Stimulated activated CD4-positive, alpha-beta T cell treated with anti-CD3 and anti-CD28 coated beads, Interleukin-2, amount 100 ng/mL, for 4 hours (primary cell): ENCODE measurements around the gene CHRNE.
A peak's percentile ranks its signal among the peaks of the same experiment; 100 is the strongest.
"Not testable (repeated sequence)": the region's sequence is repeated elsewhere in the genome, so short reads cannot be mapped to it uniquely, and the experiment has no call there.

Experiments used
- DNase-seq: peaks from one replicate; pipeline ENCODE4 v3.0.0-alpha.2; 2020; ENCODE audit warnings: low read depth

CHRNE gene

GRCh38 chr17:4906642-4907041 is 3.7 kb upstream of the CHRNE start:
- DNase-seq, result not testable (repeated sequence)

GRCh38 chr17:4902540-4902939 is 358 bp downstream of the CHRNE start:
- DNase-seq, result no peak

- DNase-seq, result no peak
Observed at GRCh38 chr17:4901648-4902344, 1.1 kb downstream of the CHRNE start.

DNA sequence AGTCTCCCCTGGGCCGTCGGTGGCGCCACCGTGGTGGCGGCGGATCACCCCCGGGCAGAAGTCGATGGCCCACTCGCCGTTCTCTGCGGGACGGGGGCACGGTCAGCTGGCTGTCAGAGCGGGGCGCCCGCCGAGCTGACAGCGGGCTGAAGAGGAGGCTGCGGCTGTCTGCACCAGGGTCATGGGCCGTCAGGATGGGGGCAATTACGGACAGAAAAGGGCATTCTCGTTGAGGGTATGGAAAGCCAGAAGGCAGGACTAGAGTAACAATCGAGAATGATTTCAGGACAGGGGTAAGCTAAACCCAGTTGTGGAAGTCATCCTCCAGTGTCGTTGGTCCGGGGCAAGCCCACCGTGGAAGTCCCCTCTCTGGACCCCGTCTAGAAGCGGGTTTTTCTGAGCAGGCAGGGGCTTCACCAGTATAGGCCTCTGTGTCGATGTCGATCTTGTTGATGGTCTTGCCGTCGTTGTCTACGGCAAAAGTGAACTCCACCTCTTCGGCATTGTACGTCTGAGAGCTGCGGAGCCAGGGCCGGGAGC is 1.7 kb downstream of the CHRNE start:
- no peak for DNase-seq

- DNase-seq, result peak; percentile 41
Observed at GRCh38 chr17:4900231-4901107, 2.4 kb downstream of the CHRNE start.

DNA sequence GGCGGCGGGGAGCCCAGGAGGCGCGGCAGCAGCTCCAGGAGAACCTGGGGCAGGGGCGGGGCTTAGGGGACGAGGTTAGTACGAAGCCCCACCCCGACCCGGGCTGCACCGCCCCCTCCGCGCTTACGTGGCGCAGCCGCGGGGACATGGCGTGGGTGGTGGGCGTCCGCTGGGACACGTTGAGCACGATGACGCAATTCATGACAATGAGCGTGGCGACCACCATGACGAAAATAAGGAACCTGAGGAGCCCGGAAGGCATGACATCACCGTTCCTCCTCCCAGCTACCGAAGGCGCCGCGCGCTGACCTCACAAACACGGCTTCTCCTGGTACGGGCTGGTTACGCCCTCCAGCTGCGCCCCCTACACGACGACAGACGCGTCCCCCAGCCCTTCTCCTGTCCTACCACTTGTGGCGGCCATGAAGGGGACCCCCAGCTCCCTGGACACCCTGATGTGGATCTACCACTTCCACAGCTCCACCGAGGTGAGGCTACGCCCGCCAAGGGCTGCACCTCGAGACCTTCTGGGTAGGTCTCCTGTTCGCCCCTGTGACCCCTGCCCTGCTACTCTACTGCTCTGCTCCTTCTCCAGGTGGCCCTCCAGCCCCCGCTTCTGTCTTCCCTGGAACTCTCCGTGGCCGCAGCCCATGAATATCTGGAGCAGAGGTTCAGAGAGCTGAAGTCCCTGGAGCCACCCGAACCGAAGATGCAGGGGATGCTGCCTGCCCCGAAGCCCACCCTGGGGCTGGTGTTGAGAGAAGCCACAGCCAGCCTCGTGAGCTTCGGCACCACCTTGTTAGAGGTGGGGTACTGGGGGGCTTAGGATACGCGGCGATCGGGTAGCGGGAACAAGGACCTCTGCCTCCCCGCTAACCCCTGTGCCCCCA is 3.3 kb downstream of the CHRNE start, which contains the start of gene C17orf107:
C17orf107 (plus strand) TSS at position 196 of the 890 bp plus-strand sequence; CDS start at position 423, 227 bp downstream.
- peak; percentile 98 for DNase-seq

- no peak for DNase-seq
Observed at GRCh38 chr17:4898927-4899326, 4.0 kb downstream of the CHRNE start.

DNA sequence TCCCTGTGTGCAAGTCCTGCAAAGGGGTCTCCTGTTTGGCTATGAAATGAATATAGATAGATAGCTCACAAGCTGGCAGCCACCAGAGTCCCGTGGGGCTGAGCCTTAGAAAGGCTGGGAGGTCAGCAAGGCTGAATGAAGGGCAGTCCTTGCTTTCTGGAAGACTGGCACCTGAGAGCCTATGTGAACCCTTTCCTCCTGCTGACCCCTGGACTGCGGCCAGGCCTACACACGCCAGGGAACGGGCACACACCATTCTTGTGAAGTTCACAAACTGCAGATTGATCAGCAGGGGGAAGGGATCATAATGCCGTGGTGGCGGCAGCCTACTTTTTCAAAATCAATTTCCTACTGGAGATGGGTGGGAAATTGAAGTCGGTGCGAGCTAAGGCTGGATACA is 4.5 kb downstream of the CHRNE start:
- DNase-seq, result no peak

DNA sequence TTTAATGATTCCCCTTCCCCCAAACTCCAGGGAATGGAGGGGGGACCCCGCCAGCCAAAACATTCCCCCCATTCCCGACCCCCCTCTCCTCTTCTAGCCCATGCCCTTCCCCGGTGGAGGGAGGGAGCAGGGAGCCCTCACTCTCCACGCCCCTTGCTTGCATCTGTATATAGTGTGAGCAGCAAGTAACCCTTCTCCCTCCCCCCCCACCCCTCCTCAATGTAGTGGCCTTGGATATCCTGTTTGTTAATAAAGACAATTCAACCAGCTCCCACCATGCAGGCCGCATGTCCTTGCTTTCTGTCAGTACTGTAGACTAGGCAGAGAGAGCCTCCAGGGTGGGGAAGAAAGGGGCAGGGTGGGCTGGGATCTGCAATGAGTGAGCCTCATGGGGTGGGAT is 5.1 kb downstream of the CHRNE start:
- DNase-seq, result no peak

GRCh38 chr17:4897198-4897687 is 5.7 kb downstream of the CHRNE start:
- no peak for DNase-seq

DNA sequence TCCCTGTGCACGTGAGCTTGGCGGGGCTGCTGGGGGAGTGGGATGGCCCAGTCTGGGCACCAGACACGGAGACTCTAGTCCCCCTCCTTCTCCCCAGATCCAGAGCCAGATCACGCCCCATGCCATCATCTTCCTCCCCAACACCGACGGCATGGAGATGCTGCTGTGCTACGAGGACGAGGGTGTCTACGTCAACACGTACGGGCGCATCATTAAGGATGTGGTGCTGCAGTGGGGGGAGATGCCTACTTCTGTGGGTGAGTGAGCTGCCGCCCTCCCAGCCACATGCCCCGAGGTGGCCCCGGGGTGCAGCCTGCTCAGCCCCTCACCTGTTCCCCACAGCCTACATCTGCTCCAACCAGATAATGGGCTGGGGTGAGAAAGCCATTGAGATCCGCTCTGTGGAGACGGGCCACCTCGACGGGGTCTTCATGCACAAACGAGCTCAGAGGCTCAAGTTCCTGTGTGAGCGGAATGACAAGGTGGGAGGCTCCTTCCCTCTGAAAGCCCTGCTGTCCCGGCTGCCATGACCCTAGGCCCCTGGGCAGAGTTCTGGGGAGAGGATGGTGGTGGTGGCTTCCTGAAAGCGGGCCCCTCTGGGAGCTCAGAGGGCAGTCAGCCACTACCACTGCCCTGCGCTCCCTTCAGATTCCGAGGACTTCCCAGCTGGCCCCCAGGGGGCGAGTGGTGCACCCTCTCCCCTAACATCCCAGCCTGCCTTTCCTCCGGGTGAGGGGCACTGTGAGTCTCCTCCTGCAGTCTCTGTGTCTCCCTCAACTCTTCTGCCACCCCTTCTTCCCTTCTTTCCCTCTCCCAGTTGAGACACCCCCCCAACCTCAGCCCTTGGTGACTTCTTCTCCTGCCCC is 6.3 kb downstream of the CHRNE start:
- DNase-seq, result no peak

GRCh38 chr17:4895657-4896331 is 7.1 kb downstream of the CHRNE start:
- DNase-seq, result no peak

DNA sequence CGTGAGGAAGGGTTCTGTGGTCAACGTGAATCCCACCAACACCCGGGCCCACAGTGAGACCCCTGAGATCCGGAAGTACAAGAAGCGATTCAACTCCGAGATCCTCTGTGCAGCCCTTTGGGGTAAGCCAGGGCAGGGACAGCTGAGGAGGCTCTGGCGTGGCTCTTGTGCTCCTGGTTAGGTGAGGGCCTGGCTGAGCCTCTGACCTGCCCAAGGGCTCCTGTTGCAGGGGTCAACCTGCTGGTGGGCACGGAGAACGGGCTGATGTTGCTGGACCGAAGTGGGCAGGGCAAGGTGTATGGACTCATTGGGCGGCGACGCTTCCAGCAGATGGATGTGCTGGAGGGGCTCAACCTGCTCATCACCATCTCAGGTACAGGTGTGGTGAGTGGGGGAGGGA is 7.8 kb downstream of the CHRNE start:
- no peak for DNase-seq

DNA sequence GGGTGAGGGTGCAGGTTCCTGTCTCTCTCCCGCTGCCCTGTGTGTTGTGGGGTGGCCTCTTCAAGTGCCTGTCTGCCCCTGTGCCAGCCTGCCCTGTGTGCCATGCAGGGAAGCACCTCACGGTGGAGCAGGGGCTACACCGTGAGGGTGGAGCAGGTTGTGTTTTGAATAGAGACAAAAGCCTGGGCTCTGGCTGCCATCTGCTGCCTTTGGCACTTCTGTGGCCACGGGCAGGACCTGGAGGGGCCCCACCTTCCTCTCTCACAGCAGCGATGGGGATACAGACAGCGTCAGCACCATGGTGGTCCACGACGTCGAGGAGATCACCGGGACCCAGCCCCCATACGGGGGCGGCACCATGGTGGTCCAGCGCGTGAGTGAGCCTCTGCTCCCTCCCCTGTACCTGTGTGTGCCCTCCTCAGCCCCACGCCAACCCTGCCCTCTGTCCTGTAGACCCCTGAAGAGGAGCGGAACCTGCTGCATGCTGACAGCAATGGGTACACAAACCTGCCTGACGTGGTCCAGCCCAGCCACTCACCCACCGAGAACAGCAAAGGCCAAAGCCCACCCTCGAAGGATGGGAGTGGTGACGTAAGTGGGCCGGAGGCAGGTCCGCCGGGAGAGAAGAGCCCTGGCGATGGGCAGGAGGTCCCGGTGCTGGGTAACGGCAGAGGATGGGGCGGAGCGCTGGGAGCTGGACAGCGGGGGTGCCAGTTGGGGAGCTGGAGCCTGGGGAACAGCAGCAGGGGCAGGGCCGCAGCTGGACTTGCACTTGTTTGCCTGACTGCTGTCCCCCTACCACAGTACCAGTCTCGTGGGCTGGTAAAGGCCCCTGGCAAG is 9.0 kb downstream of the CHRNE start:
- DNase-seq, result no peak

DNA sequence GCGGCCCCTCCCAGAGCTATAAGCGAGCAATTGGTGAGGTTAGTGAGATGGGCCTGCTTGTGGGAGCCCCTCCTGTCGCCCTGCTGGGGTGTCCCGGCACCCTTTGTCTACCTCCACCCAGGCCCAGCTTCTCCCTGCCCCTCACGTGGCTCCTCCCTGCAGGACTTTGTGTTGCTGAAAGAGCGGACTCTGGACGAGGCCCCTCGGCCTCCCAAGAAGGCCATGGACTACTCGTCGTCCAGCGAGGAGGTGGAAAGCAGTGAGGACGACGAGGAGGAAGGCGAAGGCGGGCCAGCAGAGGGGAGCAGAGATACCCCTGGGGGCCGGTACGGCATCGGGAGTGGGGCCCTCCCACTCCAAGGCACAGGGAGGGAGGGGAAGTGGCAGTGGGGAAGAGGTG is 9.6 kb downstream of the CHRNE start:
- DNase-seq, result no peak

GRCh38 chr17:4892499-4893221 is 10.2 kb downstream of the CHRNE start:
- no peak for DNase-seq

GRCh38 chr17:4891411-4892410 is 11.2 kb downstream of the CHRNE start:
- no peak for DNase-seq
